Measurements from ENCODE around the gene ANKRD42.
"Not testable (repeated sequence)": the region's sequence is repeated elsewhere in the genome, so short reads cannot be mapped to it uniquely, and the experiment has no call there.

The ANKRD42 gene

DNA sequence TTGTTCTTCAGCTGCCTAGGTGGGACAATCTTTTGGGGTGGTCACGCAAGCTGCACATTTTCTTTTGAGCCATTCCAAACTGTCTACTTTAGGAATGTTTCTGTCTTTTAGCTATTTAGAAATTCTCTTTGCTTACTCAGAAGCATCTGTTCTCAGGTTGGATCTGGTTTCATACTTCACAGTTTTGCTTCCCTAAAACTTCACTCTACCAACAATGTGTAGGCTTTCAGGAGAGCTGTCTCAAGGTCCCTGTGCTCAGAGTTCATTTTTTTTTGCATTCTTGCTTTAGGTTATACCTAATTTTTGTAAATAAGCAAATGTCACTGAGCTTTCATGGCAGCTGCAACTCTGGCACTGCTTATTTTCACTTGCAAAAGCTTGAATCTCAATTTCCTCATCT is 55.9 kb downstream of the ANKRD42 start:
- DNase-seq: no peak

DNA sequence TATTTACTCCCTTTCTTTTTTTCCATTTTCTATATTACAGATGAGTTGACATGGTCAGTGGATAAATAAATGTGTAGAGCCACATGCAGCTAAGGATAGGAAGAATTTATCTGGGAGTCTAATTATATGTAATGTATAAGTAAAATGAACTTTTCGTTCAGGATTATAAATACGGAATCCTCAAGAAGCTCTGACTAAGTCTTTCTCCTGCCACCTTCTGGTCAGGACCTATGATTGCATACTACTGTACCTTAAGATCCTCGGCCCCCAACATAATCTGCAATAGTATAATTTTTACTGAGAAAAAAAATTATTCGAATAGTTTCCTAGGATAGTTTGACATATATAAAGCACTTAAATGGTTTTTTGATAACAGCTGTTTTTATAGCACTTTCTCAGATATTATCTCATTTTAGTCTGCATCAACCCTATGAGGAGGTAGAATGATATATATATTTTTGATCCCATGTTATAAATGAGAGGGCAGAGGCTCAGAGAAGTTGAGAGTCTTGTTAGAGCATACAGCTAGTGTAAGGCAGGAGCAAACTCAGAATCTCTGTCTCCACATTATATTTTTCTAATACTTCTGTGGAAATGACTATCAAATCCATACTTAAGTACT is 56.6 kb downstream of the ANKRD42 start:
- no peak for DNase-seq

DNA sequence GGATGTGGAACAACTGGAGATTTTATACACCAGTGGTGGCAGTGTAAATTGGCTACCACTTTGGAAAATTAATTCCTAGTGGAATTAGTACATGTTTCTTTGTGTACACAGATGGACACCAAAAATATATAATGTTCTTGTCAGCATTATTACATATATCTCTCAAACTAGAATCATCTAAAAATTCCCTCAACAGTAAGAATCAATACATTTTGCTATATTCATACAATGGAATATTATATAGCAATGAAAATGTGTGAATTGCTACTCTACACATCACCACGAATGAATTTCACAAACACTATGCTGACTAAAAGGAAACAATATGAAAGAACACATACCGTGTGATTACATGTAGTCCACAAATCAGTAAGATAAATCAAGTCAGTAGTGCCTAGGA is 58.8 kb downstream of the ANKRD42 start:
- no peak for DNase-seq

DNA sequence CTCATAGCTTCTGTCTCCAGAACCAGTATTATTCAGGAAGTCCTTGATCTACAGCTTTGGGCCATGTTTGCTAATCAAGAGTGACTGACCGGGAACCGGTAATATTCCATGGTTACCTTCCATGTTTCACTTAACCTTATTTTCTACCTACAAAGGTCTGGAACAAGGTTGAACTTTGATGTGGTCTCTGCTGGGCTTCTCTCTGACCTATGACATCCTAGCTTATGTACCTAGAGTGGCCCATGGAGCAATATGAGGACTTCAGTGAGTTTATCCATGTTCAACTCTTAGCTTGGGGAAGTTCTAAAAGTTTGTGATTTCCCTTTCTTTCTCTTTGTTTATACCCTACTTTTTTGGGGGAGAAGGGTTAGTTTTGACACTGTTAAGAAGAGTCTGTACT is 59.4 kb downstream of the ANKRD42 start:
- DNase-seq: no peak

DNA sequence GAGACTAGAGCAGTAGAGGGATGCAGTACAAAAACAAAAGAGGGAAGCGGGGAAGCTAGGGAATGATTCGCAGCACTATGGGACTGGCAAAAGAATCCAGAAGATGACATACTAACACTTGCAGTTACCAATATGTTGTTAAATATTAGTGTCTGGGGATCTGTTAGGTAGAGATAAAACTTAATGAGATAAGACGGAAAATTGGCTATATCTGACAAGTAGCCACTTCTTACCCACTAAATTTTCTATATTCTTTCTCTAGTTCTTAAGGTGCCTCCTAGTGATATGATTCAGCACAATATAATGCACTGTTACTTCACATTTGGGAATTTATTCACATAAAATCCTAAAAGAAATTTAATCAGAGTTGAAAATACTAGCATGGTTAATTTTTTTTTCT is 61.9 kb downstream of the ANKRD42 start:
- no peak for DNase-seq

DNA sequence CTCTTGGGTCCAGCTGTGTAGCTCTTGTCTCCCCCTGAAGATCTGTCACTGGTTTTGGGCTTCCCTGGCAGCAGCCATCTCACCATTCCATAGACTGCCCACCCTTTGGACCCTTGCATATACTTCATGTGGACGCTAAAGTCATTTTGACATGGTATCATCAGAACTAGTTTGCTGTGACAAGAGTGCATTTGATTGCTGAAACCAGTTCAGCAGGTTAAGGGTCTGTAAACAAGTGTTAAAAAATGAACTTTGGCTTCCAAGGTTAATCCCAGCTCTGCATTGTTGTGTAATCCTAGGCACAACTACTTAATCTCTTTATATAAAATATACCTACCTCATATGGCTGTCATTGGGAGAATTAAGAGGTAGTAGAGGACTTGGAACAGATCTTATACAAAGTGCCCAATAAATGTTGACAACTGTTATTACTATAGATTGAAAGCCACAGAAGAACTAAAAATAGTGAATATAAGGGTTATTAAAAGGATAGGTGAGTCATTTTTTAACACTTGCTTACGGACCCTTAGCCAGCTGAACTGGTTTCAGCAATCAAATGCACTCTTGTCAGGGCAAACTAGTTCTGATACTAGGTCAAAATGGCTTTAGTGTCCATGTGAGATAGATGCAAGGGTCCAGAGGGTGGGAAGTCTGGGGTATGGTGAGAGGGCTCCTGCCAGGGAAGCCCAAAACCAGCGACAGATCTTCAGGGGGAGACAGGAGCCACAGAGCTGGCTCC is 63.3 kb downstream of the ANKRD42 start:
- no peak for DNase-seq

DNA sequence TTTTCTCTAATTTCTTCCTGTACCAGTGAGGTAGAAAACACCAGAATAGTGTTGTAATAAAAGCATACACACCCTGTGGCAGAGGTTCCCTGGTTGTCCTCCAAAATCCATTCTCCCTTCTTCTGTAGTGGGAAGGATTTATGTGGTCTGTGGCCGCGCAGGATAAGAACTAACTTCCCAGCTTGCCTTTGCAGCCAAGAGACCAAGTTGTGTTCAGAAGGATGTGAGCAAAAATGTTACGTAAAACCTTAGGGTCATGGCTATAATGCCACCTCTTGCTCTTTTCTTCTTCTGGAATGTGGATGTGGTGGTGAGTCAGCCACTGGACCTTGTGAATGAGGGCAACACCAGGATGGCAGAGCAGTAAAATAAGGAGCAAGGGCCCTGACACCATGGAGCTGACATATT is 64.3 kb downstream of the ANKRD42 start:
- peak; percentile 52 for DNase-seq

DNA sequence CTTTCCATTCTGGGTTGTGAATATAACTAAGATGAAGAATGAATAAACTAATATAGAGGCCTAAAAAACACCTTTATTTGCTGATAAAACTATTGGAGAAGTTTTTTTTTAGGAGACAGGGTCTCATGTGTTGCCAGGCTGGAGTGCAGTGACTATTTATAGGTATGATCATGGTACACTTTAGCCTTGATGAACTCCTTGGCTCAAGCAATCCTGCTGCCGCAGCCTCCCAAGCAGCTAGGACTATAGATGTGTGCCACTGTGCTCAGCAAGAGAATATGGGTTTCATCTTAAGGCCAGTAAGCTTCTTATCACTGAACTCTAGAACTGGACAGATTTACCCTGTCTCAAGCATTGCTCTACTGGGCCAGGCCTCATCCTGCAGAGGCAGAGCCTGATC is 66.0 kb downstream of the ANKRD42 start:
- no peak for DNase-seq

DNA sequence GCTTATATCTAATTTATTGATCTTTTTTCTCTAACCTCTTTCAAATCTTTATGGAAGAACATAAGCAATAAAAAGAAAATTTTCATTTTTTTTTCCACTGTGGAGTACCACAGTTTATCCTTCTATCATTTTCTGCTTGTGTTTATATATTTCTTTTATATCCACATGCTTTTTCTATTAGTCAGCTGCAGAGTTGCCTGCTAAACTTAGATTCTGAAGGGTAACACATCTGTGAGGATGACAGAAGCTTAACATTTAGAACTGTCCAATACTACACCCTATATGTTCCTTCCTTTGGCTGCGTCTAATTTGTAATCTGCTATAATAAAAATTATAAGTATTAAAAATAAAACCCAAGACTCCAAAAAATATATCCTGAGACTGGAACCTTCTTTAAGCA is 71.8 kb downstream of the ANKRD42 start:
- no peak for DNase-seq

DNA sequence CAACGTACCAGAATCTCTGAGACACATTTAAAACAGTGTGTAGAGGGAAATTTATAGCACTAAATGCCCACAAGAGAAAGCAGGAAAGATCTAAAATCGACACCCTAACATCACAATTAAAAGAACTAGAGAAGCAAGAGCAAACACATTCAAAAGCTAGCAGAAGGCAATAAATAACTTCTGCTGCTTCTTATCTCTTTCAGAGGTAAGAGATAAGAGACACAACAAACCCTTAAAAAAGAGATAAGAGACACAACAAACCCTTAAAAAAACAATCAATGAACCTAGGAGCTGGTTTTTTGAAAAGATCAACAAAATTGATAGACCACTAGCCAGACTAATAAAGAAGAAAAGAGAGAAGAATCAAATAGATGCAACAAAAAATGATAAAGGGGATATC is 75.6 kb downstream of the ANKRD42 start:
- not testable (repeated sequence) for DNase-seq

DNA sequence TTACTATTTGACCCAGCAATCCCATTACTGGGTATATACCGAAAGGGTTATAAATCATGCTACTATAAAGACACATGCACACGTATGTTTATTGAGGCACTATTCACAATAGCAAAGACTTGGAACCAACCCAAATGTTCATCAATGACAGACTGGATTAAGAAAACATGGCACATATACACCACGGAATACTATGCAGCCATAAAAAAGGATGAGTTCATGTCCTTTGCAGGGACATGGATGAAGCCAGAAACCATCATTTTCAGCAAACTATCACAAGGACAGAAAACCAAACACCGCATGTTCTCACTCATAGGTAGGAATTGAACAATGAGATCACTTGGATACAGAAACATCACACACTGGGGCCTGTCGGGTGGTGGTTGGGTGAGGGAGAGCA is 78.2 kb downstream of the ANKRD42 start:
- DNase-seq: not testable (repeated sequence)

DNA sequence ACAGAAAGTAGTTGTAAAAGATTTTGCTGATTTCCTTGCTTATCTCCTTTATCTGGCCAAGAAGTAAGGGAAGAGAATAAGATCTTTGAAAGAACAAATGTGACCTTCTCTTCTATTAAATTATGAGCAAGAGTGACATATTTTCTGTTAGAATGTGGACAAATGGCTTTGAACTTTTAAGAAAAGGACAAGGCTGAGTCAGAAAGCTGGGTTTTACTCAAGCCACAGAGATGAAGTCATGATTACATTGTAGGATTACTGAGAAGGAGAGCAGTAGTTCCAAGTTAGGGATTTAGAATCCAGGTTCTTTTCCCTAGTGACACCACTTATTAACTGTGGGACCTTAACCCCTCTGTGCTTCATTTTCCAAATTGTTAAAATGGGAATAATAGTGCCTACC is 79.1 kb downstream of the ANKRD42 start:
- no peak for DNase-seq

DNA sequence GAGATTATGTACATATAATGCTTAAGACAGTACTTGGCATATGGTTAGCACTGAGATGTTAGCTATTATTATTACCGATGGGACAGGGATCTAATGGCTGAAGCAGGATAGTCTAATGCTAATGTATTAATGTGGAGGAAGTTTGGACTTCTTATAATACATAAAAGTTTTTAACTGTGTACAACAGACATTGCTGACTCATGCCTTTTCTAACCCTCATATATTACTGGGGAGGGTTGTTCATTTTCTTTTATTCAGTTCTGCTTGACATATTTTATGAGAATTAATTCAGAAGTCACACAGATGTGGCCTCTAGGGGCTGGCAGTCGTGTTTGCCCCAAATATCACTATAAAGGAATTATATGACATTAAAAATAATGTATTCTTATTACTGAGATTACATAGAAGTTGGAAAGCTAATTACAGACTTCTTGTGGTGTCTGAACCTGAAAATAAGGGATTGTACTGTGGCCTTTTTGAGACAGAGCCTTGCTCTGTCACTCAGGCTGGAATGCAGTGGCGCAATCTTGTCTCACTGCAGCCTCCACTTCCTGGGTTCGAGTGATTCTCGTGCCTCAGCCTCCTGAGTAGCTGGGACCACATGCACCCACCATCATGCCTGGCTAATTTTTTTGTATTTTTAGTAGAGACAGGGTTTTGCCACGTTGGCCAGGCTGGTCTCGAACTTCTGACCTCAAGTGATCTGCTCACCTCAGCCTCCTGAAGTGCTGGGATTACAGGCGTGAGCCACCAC is 82.6 kb downstream of the ANKRD42 start:
- no peak for DNase-seq

DNA sequence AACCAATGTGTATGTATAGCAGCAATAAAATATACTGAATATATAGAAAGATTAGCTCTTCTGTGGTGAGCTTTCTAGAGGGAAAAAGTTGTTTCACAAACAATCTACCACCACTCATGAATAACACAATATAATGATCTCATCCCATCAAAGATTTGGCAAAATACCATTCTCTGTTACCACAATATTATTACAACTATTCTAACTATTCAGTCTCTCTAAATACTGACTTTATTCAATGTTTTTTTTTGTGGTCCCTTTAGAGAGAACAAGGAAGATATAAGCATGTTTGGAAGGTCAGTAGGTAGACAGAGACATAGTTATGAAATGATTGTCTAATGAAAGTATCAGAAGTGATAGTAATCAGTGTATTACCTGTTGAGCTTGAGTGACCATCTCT is 84.8 kb downstream of the ANKRD42 start:
- no peak for DNase-seq

DNA sequence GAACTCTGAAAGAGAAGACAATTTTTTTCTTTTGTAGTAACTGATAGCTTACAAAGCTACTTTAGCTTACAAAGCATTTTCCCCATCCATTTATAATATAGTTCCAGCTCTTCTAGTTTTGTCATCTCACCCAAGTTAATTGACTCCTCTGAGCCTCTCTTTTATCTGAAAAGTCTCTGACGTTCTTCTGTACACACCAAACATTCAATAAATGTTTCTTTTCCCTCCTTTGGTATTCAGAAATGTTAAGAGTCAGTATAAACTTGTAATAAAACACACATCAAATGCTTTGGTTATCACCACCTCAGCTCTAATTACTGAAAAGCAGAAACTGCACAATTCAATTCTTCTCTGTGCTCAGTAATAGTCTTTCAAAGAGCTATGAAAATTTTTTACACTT is 86.7 kb downstream of the ANKRD42 start:
- DNase-seq: no peak

DNA sequence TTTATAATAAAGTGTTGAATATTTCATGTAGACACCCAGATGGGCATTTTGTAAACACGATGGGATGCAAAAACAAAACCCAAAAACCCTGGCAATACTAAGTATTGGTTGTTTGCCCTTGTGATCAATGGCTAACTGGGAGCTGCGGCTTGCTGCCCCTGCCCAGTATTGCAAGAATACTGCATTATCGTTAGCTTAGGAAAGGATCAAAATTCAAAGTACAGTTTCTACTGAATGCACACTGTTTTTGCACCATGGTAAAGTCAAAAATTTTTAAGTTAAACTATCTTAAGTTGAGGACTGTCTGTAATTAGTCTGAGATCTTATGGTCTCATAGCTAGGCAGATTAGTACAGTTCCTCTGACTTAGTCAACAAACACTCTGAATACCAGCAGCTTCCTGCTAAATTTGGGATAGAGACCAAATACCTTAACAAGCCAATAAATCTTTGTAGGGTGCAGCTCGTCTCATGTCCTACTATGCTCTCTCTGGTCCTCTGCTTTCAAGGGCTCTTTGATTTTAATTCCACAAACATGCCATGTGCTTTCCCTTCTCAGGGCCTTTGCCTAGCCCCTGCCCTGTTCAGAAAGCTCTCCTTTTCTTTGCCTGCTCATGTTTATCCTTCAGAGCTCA is 88.7 kb downstream of the ANKRD42 start:
- DNase-seq: no peak

DNA sequence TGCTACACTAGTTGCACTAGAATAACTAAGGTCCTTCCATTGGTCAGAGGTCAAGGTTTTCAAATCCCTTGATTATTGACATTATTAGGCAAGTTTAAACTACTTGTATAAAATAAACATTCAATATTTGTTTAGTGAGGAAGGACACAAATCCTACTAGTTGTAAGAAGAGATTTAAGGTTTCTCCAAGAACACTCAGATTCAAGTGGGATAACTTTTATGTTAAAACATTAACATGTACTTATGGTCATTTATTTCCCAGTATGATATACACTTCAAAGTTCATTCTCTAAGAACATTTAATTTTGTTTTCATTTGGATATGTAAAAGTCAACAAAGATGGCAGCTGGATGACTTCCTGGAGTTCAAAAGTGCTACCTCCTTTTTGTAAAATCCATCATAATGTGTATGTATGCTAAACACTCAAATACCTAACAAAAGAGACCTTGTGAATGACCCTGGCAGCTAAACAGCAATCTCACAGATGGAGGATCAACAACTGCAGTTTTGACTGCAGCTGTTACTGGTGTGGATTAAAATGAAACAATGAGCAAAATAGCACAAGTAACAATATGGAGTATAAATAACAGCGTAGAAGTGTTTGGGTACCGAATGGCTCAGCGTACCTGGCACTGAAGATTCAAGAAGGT is 91.1 kb downstream of the ANKRD42 start:
- no peak for DNase-seq

DNA sequence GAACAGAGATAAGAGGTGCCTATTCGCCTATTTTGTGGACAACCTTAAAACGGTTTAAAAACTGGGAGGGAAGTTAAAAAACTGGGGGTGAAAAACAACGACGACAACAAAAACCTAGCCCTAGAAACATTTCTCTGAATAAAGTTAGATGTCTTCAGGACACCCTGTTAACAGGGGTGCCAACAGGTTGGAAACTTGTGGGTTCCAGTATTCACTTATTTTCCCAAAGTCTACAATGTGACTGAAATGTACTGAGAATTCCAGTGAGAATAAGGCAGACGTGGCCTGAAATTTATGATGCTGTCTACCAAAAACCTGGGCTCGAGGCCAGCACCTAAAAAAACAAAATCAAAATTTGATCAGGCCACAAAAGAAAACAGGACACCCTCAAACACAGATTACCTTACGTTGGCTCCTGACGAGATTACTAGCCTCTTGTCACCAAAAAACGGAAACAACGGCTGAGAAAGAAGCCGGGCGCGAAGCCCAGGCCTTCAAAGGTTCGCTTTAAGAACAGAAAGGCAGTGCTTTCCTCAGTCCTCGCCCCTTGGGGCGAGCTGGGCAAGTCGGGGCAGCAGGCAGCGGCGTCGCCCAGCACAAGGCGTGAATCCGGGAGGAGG is 91.7 kb downstream of the ANKRD42 start:
- no peak for DNase-seq

DNA sequence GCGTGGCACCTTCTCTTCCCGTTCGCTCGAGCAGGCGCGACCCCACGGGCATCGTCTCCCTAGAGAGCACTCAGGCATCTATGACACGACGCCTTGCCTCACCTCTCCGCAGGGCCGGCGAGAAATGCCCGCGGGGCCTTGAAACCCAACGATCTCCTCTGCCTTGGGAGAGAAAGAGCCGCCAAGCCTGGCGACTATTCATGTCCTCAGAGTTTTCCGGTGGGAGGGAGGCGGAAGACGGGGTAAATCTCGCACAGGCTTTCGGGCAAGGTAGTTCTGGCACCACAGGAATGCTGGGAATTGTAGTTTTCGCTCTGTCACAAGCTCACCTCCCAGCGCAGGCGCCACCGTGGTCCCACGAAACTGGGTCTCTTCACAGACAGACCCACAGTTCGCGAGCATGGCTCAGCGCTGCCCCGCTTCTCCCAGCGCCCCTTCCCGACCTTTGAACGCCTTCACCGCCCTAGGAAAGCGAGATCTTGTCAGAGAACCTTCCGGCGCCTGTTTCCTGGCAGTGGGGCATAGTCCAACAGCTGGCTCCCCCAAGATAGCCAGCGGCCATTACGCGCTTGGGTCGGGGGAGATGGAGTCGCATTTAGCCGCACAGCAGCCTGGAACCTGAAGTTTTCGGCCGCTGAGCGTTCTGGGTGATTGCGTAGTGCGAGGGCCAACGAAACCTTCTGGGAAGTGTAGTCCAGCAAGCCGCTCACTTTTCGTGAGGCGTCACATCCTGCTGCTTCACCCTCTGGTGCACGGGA is 92.4 kb downstream of the ANKRD42 start, which contains the start of gene CCDC90B:
Gene CCDC90B (minus strand): TSS at position 597 of the 758 bp plus-strand sequence. CDS start 395 bp downstream, at position 202.
- DNase-seq: peak; percentile 98

DNA sequence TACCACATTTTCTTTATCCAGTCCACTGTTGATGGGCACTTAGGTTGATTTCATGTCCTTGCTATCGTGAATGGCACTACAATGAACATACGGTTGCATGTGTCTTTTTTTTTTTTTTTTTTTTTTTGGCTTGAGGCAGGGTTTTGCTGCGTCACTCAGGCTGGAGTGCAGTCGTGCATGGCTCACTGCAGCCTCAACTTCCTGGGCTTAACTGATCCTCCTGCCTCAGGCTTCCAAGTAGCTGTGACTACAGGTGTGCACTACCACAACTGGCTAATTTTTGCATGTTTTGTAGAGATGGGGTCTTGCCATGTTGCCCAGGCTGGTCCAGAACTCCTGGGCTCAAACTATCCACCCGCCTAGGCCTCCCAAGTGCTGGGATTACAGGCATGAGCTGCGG is 94.1 kb downstream of the ANKRD42 start:
- DNase-seq: no peak

DNA sequence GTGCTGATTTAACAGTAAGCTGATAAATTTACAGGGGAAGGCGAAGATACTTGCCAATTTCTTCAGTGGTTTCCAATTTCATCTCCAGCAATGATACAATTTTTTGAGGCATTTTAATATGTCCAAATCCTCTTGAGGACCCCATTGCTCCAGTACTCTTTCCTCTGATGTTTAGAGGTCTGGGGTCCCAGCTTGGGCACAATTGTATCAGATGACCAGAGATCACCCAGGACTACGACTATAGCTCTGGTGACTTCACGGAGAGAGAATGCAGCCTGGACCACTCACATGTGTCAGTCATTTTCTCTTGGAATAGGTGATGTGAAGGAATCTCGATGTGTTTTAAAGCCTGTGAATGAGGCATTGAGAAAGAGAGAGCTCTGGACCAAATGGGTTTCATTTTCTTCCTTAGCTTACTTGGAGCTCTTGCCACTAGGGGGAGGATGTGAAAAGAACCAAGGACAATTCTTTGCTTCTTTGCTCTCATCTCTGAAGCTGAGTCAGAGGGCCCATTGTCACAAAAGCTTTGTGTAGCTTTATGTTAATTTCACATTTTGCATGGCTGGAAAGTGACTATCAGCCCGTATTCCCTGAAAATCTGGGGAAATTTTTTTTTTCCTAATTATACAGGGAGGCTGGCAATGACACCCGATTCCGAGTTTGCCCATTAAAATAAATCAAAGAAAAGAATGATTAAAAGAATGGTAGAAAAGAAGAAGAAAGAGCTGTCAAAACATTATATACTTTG is 99.4 kb downstream of the ANKRD42 start:
- DNase-seq: no peak
